ENCODE data around the gene CYP2A7.
"Not testable (repeated sequence)": the region's sequence is repeated elsewhere in the genome, so short reads cannot be mapped to it uniquely, and the experiment has no call there.

CYP2A7 gene

GRCh38 chr19:40896843-40897789 lies 15.1 kb upstream of the CYP2A7 start:
- DNase-seq: not testable (repeated sequence)

DNA sequence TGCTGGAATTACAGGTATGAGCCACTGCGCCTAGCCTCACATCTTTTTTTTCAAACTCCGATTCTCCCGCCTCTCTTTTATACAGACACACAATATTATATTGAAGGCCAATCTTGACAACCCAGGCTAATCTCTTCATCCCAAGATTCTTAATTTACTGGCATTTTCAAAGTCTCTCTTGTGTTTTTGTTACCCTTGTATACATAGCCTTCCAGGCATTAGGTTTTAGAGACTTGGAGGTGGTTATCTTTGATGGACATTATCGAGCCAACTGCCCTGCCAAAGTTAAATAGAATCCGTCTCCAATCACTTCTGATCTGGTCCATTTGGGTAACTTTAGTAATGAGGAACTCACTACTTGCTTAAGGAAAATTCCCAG lies 14.4 kb upstream of the CYP2A7 start:
- no peak for DNase-seq

- no peak for DNase-seq
Measured at GRCh38 chr19:40893112-40893511, 11.1 kb upstream of the CYP2A7 start.

GRCh38 chr19:40889366-40889765 lies 7.3 kb upstream of the CYP2A7 start:
- no peak for DNase-seq

DNA sequence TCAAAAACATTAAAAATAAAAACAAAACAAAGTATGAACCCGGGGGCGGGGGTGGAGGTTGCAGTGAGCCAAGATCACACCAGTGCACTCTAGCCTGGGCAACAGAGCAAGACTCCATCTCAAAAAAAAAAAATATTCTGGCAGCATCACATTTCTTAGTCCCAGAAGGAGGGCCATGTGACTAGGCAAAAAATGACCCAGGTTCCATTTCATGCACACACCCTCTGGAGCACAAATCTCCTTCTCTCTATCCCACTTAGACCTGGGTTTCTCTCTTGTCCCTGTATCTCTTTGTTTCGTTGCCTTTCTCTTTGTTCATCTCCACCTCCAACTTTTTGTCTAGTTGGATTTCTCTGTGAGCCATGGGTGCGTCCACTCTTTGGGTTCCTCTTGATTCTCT lies 6.2 kb upstream of the CYP2A7 start:
- DNase-seq: no peak

DNA sequence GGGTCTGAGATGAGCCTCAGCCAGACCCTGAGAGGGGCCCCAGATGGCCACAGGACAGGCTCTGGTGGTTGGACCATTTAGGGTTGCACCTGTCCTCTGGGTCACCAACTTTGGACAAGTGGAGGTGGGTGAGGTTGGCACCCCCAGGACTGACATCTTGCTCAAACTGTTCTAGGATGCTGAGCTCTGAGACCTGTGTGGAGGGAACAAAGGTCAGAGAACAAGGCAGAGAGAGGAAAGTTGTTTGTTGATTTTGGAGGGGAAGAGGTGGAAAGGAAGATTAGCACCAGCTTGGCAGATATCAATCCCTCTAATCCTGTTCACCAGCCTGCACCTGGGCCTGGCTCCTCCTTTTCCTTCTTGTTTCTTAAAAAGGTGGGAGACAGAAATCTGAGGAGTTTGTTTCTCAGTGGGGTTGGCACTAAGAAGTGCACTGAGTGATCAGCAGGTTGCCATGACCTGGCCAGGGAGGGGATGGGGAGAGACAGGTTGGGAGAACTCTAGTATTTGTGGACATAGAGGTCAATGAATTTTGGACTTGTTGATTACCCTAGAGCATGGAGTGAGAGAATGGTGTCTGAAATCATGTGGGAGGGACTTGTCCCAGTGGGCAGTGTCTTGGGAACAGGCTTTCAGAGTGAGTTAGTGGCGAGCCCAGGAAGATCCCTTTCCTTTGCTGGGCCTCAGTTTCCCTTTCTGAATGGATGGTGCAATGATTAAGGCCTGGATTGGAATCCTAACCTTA lies 2.3 kb upstream of the CYP2A7 start:
- DNase-seq: not testable (repeated sequence)

DNA sequence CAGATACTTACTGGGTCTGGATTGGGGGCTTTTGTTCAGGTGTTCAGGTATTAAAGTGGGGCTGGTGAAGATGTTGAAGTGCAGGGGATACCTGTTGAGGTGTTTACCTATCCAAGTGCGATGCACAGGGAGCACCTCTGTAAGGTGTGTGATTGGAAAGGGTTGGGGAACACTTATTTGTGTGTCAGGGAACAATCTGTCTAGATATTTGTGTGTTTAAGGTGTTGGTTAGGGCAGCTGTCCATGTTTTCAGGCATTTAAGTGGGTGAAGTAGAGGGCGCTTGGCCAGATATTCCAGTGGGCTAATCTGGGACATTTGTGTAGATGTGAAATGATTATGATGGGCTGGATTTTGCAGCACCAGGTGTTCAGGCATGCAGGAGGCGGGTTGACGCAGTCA lies 2.7 kb downstream of the CYP2A7 start:
- DNase-seq: not testable (repeated sequence)

- peak; percentile 4 to 35 for DNase-seq
Measured at GRCh38 chr19:40875526-40875951, 6.5 kb downstream of the CYP2A7 start.

- DNase-seq: not testable (repeated sequence)
Measured at GRCh38 chr19:40874874-40875273, 7.2 kb downstream of the CYP2A7 start.

DNA sequence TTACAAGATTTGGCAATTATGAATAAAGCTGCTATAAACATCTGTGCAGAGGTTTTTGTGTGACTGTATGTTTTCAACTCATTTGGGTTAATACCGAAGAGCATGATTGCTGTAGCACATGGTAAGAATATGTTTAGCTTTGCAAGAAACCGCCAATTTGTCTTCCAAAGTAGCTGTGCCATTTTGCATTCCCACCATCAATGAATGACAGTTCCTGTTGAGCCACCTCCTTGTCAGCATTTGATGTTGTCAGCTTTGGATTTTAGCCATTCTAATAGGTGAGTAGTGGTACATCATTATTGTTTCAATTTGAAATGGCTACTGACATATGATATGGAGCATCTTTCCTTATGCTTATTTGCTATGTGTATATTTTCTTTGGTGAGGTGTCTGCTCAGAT lies 8.2 kb downstream of the CYP2A7 start:
- DNase-seq: not testable (repeated sequence)

GRCh38 chr19:40872209-40872608 lies 9.8 kb downstream of the CYP2A7 start:
- DNase-seq: no peak

DNA sequence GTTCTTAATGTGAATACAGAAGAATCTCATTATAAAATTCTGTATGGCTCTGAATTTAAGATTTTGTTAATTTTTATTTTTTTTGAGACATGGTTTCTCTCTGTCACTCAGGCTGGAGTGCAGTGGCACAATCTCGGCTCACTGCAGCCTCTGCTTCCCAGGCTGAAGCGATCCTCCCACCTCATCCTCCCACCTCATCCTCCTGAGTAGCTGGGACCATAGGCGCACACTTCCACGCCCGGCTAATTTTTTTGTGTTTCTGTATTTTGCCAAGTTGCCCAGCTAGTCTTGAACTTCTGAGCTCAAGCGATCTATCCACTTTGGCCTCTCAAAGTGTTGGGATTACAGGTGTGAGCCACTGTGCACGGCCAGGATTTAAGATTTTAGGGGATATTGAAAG lies 14.3 kb downstream of the CYP2A7 start:
- no peak for DNase-seq

DNA sequence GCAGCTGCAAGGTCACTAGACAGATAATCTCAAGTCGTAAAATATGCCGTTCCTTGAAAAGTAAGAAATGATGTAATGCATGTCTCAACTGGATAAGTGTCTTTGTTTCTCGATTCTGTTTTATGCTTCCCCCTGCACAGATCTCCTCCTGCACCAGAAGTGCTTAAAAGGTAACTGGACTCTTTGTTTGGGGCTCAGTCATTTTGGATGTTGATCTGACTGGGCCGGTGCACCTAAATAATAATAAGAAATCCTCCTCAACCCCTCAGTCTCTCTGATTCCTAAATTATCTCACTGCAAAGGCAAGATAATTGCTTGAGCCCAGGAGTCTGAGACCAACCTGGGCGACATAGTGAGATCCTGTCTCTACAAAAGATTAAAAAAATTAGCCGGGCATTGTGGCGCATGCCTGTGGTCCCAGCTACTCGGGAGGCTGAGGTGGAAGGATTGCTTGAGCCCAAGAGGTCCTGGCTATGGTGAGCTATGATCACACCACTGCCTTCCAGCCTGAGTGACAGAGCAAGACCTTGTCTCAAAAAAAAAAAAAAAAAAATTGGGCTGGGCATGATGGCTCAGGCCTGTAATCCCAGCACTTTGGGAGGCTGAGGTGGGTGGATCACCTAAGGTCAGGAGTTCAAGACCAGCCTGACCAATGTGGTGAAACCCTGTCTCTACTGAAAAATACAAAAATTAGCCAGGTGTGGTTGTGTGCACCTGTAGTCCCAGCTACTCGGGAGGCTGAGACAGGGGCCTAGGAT lies 17.1 kb downstream of the CYP2A7 start:
- not testable (repeated sequence) for DNase-seq

DNA sequence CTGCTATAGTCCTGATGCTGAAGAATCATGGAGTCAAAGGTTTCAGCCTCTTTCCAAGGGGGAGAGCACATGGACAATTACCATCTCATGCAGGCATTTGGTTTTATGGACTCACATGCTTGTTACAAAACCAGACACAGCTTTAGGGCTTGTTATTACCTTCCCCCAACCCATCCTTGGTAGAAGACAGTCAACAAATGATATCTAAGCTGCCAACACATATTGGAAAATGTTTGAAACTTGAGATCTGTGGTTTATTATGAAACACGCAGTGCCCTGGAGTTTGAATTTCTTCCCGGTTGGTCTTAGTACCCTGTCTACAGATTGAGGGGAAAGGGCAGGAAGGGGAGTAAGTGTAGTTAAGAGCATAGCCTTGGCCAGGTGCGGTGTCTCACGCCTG lies 19.2 kb downstream of the CYP2A7 start:
- DNase-seq: no peak

GRCh38 chr19:40862333-40862732 lies 19.7 kb downstream of the CYP2A7 start:
- no peak for DNase-seq

GRCh38 chr19:40858109-40858508 lies 23.9 kb downstream of the CYP2A7 start:
- DNase-seq: no peak

DNA sequence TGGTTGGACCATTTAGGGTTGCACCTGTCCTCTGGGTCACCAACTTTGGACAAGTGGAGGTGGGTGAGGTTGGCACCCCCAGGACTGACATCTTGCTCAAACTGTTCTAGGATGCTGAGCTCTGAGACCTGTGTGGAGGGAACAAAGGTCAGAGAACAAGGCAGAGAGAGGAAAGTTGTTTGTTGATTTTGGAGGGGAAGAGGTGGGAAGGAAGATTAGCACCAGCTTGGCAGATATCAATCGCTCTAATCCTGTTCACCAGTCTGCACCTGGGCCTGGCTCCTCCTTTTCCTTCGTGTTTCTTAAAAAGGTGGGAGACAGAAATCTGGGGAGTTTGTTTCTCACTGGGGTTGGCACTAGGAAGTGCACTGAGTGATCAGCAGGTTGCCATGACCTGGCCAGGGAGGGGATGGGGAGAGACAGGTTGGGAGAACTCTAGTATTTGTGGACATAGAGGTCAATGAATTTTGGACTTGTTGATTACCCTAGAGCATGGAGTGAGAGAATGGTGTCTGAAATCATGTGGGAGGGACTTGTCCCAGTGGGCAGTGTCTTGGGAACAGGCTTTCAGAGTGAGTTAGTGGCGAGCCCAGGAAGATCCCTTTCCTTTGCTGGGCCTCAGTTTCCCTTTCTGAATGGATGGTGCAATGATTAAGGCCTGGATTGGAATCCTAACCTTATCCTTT lies 29.4 kb downstream of the CYP2A7 start:
- not testable (repeated sequence) for DNase-seq

DNA sequence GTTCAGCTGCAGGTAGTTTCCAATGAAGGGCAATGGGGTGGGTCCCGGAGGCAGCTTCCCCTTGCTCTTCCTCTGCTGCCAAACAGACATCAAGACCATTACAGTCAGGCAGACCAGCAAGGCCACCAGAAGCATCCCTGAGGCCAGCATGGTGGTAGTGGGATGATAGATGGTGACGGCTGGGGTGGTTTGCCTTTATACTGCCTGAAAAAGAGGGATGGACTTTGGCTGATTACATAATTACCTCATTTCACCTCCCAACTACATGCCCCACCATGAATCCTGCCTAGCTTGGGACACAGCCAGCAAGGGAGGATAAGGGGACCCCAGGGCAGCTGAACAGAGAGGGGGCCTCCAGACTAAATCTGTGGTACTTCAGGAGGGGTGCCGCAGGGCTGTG lies 31.8 kb downstream of the CYP2A7 start, which contains the start of gene CYP2A6:
CYP2A6 (minus strand) TSS at position 171 of the 400 bp plus-strand sequence; CDS start at position 150, 21 bp downstream.
- not testable (repeated sequence) for DNase-seq

GRCh38 chr19:40846722-40847121 lies 35.3 kb downstream of the CYP2A7 start:
- not testable (repeated sequence) for DNase-seq

DNA sequence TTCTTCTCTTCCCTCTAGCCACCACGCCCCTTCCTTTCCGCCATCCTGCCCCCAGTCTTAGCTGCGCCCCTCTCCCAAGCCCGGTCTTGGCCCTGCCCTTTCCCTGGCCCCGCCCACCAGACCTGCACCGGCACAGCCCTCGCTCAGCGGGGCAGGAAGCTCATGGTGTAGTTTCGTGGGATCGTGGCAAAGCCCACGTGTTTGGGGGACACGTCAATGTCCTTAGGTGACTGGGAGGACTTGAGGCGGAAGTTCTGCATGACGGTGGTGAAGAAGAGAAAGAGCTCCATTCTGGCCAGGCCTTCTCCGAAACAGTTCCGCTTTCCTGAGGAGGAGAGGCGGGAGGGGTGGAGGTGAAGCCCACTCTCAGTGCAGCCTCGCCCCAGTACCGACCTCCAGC lies 38.4 kb downstream of the CYP2A7 start:
- peak in 1 of 2 experiments; percentile 28 for DNase-seq

DNA sequence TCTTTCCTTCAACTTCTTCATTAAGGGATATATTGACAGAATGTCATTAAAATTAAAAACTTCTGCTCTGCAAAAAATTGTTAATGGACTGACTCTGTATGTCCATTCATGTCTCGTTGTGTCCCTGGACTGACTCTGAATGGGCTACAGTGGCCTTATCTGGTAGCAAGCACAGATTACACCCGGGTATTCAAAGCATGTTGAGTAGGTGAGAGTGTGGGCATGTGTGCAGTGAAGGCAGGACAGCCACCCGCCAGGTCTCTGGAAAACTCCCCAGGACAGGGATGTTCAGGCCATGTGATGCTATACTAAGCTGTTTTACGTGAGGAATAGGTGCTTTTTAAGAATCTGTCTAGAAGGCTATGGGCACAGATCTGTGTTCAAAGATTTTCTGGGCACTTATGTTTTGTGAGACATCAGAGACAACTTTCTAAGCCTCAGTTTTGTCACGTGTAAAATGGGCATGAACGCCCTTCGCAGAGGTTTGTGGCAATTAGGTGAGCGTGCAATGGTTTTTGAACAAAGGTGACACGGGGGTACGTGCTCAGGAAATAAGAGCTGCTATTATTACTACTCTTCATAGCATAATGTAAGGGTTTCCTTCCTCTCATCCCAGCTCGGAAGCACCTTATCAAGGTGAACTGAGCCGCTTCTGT lies 38.9 kb downstream of the CYP2A7 start:
- DNase-seq: not testable (repeated sequence)

DNA sequence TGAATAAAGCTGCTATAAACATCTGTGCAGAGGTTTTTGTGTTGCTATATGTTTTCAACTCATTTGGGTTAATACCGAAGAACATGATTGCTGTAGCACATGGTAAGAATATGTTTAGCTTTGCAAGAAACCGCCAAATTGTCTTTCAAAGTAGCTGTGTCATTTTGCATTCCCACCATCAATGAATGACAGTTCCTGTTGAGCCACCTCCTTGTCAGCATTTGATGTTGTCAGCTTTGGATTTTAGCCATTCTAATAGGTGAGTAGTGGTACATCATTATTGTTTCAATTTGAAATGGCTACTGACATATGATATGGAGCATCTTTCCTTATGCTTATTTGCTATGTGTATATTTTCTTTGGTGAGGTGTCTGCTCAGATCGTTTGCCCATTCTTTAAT lies 40.0 kb downstream of the CYP2A7 start:
- DNase-seq: not testable (repeated sequence)
